PC-3 (cell line): ENCODE measurements around the gene SLC19A1.

Experiments used
- CTCF ChIP-seq: fragments of 300-600 bp; sonication (generic); conservative IDR thresholded peaks from 2 replicates; pipeline ENCODE4 v1.5.1; 2017; ENCODE audit warnings: antibody characterized with exemption, low read depth, mild to moderate bottlenecking, low read length
- EZH2phosphoT487 ChIP-seq: fragments of 300-600 bp; sonication (generic); IDR thresholded peaks from 2 replicates; pipeline ENCODE4 v1.6.1; 2018; ENCODE audit warnings: mild to moderate bottlenecking, antibody characterized with exemption, low read length, borderline replicate concordance

GRCh38 chr21:45528981-45529784 is 13.1 kb downstream of the SLC19A1 start:
- TF ChIP-seq CTCF (no peak), EZH2phosphoT487 (no peak)
